ENCODE measurements around the gene OR10A5.

GRCh38 chr11:6812390-6813005 is 33.0 kb upstream of the OR10A5 start:
- TF ChIP-seq CTCF (conservative IDR thresholded peaks at IDR 0.05; ENCODE audit: low read depth in 2 of 2) (peak; percentile 89 to 91), POLR2AphosphoS5 (IDR thresholded peaks at IDR 0.05; ENCODE audit: low read depth) (no peak), NANOG (IDR thresholded peaks at IDR 0.05; ENCODE audit: borderline replicate concordance) (no peak), REST (IDR thresholded peaks at IDR 0.05; ENCODE audit: unreplicated experiment) (no peak), EZH2 (IDR thresholded peaks at IDR 0.05; ENCODE audit: low read depth, unreplicated experiment) (no peak), JUNB (IDR thresholded peaks at IDR 0.05; ENCODE audit: unreplicated experiment) (no peak), EZH2phosphoT487 (IDR thresholded peaks at IDR 0.05; ENCODE audit: unreplicated experiment) (no peak), CREB1 (CRISPR knock-in tag; IDR thresholded peaks at IDR 0.05; ENCODE audit: low read depth) (peak; percentile 30; the same call in 1 of the 2 replicates), STAT1 (IDR thresholded peaks at IDR 0.05; ENCODE audit: unreplicated experiment) (no peak), ZNF114 (CRISPR knock-in tag; IDR thresholded peaks at IDR 0.05) (no peak), ETS1 (IDR thresholded peaks at IDR 0.05) (no peak)

Data from GM23338 (cell line).